OCI-LY3 (cell line): ENCODE data around the gene OR52H1.

Experiments
- H2AFZ ChIP-seq: fragments of 200-600, 300-600 bp; shearing (Covaris generic); 2 replicates; pipeline ENCODE4 v1.6.0; 2014; ENCODE audit warnings: antibody characterized with exemption, low read depth, low read length
- H3K27ac ChIP-seq: fragments of 200-600, 300-600 bp; sonication (generic); 2 replicates; pipeline ENCODE4 v1.5.1; 2014; ENCODE audit warnings: mild to moderate bottlenecking, low read length, moderate library complexity, mixed read lengths
- H3K27me3 ChIP-seq: fragments of 200-600, 300-600 bp; sonication (generic); 2 replicates; pipeline ENCODE4 v1.6.1; 2014; ENCODE audit warnings: low read depth, low read length, mixed read lengths
- H3K36me3 ChIP-seq: fragments of 200-600, 300-600 bp; sonication (generic); replicated peaks from 2 replicates; pipeline ENCODE3; 2014; ENCODE audit warnings: low read depth, low read length, mixed read lengths
- H3K4me1 ChIP-seq: fragments of 300-600, 200-600 bp; sonication (generic); 2 replicates; pipeline ENCODE4 v1.6.1; 2014; ENCODE audit warnings: low read length, mixed read lengths
- H3K4me2 ChIP-seq: fragments of 200-600, 300-600 bp; sonication (generic); 2 replicates; pipeline ENCODE4 v1.6.1; 2014; ENCODE audit warnings: low read length, mixed read lengths
- H3K4me3 ChIP-seq: fragments of 300-600, 200-600 bp; sonication (generic); 2 replicates; pipeline ENCODE4 v1.5.1; 2014; ENCODE audit warnings: antibody characterized with exemption, mild to moderate bottlenecking, low read length, moderate library complexity
- H3K79me2 ChIP-seq: fragments of 300-600, 200-600 bp; shearing (Covaris generic); 2 replicates; pipeline ENCODE4 v1.6.1; 2014; ENCODE audit warnings: mild to moderate bottlenecking, low read length, mixed read lengths
- H3K9ac ChIP-seq: fragments of 300-600, 200-600 bp; shearing (Covaris generic); 2 replicates; pipeline ENCODE4 v1.6.0; 2014; ENCODE audit warnings: mild to moderate bottlenecking, low read length, moderate library complexity
- H3K9me3 ChIP-seq: fragments of 200-600, 300-600 bp; shearing (Covaris generic); 2 replicates; pipeline ENCODE4 v1.6.1; 2014; ENCODE audit warnings: low read length, mixed read lengths; ENCODE audit not compliant: insufficient read depth
- H4K20me1 ChIP-seq: fragments of 200-600, 300-600 bp; sonication (generic); 2 replicates; pipeline ENCODE4 v1.6.1; 2016; ENCODE audit warnings: low read length, mixed read lengths; ENCODE audit not compliant: insufficient read depth
- CTCF ChIP-seq: fragments of 200-600, 300-600 bp; sonication (generic); IDR thresholded peaks from 2 replicates; pipeline ENCODE4 v1.5.1; 2014; ENCODE audit warnings: antibody characterized with exemption, low read length, low read depth
- EZH2phosphoT487 ChIP-seq: fragments of 200-600 bp; shearing (Covaris generic); IDR thresholded peaks from 2 replicates; pipeline ENCODE4 v1.6.1; 2018; ENCODE audit warnings: antibody characterized with exemption, mixed run types, low read depth

OR52H1 gene

GRCh38 chr11:5580577-5580976 is 32.2 kb upstream of the OR52H1 start, which contains the start of gene OR52B6:
Gene OR52B6 (plus strand): TSS chr11:5580877. CDS start chr11:5580877, 0 bp downstream.
- no peaks in the 10 kb centered on the region for H3K79me2 ChIP-seq
- no peaks in the 10 kb centered on the region for H3K9me3 ChIP-seq
- peaks cover 7% of the 10 kb centered on the region; the same call in 1 of the 2 replicates for H3K27me3 ChIP-seq
- H3K4me2 ChIP-seq, result no peak within 1 kb of the TSS
- no peak within 1 kb of the TSS for H2AFZ ChIP-seq
- H3K9ac ChIP-seq, result no peak within 1 kb of the TSS
- H4K20me1 ChIP-seq, result no peaks in the 10 kb centered on the region
- no peaks in the 10 kb centered on the region for H3K36me3 ChIP-seq
- H3K27ac ChIP-seq, result no peak within 1 kb of the TSS
- no peak within 1 kb of the TSS for H3K4me3 ChIP-seq
- H3K4me1 ChIP-seq, result no peaks in the 10 kb centered on the region
- TF ChIP-seq CTCF, result no peak
- no peak for TF ChIP-seq EZH2phosphoT487

GRCh38 chr11:5577101-5577500 is 28.8 kb upstream of the OR52H1 start:
- Histone ChIP-seq H3K27me3 (peaks cover 13% of the 10 kb centered on the region; the same call in 1 of the 2 replicates), H3K4me2 (no peak overlapping the region), H3K9me3 (no peaks in the 10 kb centered on the region), H3K9ac (no peak overlapping the region), H3K27ac (no peak overlapping the region), H3K79me2 (no peaks in the 10 kb centered on the region), H2AFZ (no peak overlapping the region), H3K4me1 (no peaks in the 10 kb centered on the region), H3K36me3 (no peaks in the 10 kb centered on the region), H4K20me1 (no peaks in the 10 kb centered on the region), H3K4me3 (no peak overlapping the region)
- no peak for TF ChIP-seq EZH2phosphoT487
- TF ChIP-seq CTCF, result no peak

GRCh38 chr11:5575152-5575551 is 26.8 kb upstream of the OR52H1 start:
- no peaks in the 10 kb centered on the region for H3K79me2 ChIP-seq
- no peak for TF ChIP-seq EZH2phosphoT487
- no peak for TF ChIP-seq CTCF
- no peaks in the 10 kb centered on the region for H3K9me3 ChIP-seq
- H3K36me3 ChIP-seq, result no peaks in the 10 kb centered on the region
- H3K9ac ChIP-seq, result no peak overlapping the region
- no peak overlapping the region for H3K27ac ChIP-seq
- H4K20me1 ChIP-seq, result no peaks in the 10 kb centered on the region
- no peak overlapping the region for H3K4me2 ChIP-seq
- H3K27me3 ChIP-seq, result peaks cover 13% of the 10 kb centered on the region; the same call in 1 of the 2 replicates
- H3K4me1 ChIP-seq, result no peaks in the 10 kb centered on the region
- H2AFZ ChIP-seq, result no peak overlapping the region
- H3K4me3 ChIP-seq, result no peak overlapping the region

- no peaks in the 10 kb centered on the region for H3K79me2 ChIP-seq
- H3K9ac ChIP-seq, result no peak overlapping the region
- no peaks in the 10 kb centered on the region for H3K36me3 ChIP-seq
- H3K27ac ChIP-seq, result no peak overlapping the region
- H3K4me1 ChIP-seq, result no peaks in the 10 kb centered on the region
- peaks cover 13% of the 10 kb centered on the region; the same call in 1 of the 2 replicates for H3K27me3 ChIP-seq
- TF ChIP-seq EZH2phosphoT487 (no peak), CTCF (no peak)
- no peak overlapping the region for H2AFZ ChIP-seq
- no peaks in the 10 kb centered on the region for H3K9me3 ChIP-seq
- H3K4me2 ChIP-seq, result no peak overlapping the region
- no peak overlapping the region for H3K4me3 ChIP-seq
- H4K20me1 ChIP-seq, result no peaks in the 10 kb centered on the region
Measured at GRCh38 chr11:5574654-5575053, 26.3 kb upstream of the OR52H1 start.
